EH (cell line): ENCODE data around the gene WDFY1.
A peak's percentile ranks its signal among the peaks of the same experiment; 100 is the strongest.

ENCODE experiments used
- DNase-seq: peaks from one replicate; pipeline ENCODE4 v3.0.0-alpha.2; 2015; ENCODE audit warnings: low read depth

Gene WDFY1

GRCh38 chr2:223957092-223957851 is 12.1 kb upstream of the WDFY1 start, which contains the start of gene MRPL44:
MRPL44 (plus strand) TSS chr2:223957463; CDS start chr2:223957473, 10 bp downstream.
- DNase-seq = peak; percentile 95

- DNase-seq = no peak
Measured at GRCh38 chr2:223956300-223956699, 11.2 kb upstream of the WDFY1 start.

- DNase-seq = peak; percentile 86
Measured at GRCh38 chr2:223954401-223954800, 9.3 kb upstream of the WDFY1 start.

DNA sequence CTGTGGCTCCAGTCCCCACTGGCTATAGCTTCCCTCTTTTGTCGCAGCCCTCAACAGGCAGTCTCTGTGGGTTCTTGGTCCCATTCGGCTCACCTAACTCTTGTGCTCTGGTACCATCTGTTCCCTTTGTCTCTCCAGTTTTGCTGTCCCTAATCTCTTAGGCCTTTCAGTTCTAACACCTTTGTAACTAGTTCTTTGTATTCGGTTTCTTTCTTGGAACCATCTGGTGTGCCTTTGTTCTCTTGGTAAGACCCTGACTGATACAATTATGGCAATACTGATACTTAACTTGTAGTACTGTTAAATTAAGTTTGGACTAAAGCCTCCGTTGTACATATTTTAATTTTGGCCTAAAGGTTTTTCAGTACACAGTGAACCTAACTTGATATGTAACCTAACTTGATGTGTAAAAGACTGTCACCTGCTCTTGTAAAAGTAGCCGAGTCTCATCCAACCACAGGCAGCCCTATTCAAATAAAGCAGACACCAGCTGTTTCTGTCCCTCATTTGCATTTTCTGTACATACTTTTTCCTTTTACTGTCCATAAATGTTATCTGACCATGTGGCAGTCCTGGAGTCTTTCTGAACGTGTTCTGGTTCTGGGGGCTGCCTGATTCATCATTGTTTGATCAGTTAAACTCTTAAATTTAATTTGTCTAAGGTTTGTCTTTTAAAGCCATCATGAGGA is 7.3 kb upstream of the WDFY1 start:
- no peak for DNase-seq

- no peak for DNase-seq
Measured at GRCh38 chr2:223950448-223951347, 5.6 kb upstream of the WDFY1 start.

GRCh38 chr2:223949241-223949840 is 4.2 kb upstream of the WDFY1 start:
- DNase-seq = no peak

GRCh38 chr2:223947711-223948205 is 2.6 kb upstream of the WDFY1 start:
- DNase-seq = no peak

- DNase-seq = no peak
Measured at GRCh38 chr2:223945755-223946154, 620 bp upstream of the WDFY1 start.

- DNase-seq = peak; percentile 40
Measured at GRCh38 chr2:223944166-223944702, 901 bp downstream of the WDFY1 start.

- DNase-seq = peak; percentile 74
Measured at GRCh38 chr2:223943561-223944008, 1.6 kb downstream of the WDFY1 start.

DNA sequence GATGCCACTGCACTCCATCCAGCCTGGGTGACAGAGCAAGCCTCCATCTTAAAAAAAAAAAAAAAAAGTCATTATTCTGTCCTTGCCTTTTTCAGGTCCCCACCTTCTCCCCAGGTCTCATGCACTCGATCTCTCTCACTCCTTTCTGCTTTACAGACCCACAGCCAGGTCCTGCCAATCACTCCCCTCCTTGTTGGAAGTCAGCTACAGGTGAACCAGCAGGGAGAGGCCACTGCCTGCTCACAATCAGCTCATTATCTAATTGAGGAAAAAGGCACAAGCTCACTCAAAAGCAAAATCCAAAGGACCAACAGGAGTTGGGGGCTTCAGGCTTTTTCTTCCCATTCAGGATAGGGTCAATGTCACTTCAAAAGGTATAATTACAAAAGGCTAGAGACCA is 2.0 kb downstream of the WDFY1 start:
- no peak for DNase-seq

DNA sequence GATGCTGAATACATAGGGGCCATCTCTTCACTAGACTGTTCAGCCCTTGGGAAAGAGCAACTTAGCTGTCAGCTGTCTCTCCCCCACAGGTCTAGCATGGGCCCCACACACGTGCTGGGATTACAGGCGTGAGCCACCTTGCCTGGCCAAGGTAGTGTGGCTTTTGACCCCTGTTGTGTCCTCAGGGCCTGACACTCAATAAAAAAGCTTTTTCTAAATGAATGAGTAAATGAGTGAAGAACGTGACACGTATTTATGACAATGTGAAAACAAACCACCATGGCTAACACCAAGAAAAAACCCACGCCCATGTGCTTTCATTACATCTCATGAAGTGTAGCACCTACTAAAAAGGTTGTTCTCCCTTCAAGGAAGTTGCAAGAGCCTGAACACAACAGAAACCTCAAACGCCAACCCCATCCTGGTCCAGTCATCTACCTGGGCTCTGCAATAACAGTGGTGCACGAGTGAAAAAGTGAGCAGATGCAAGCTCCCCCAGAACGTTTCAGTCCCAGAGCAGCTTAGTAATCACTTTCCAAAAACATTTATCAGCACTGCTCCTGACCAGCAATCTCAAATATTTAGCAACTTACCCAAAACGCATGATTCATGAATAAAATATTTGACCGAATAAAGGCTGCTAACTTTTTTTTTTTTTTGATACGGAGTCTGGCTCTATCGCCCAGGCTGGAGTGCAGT is 3.4 kb downstream of the WDFY1 start:
- DNase-seq = peak; percentile 92

DNA sequence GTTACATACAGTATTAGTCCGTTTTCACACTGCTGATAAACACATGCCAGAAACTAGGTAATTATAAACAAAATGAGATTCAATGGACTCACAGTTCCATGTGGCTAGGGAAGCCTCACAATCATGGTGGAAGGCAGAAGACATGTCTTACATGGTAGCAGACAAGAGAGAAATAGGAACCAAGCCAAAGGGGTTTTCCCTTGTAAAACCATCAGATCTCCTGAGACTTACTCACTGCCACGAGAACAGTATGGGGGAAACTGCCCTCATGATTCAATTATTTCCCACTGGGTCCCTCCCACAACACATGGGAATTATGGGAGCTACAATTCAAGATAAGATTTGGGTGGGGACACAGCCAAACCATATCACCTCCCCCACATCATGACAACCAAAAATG is 5.7 kb downstream of the WDFY1 start:
- peak; percentile 43 for DNase-seq

GRCh38 chr2:223937535-223937934 is 7.6 kb downstream of the WDFY1 start:
- DNase-seq = peak; percentile 17

DNA sequence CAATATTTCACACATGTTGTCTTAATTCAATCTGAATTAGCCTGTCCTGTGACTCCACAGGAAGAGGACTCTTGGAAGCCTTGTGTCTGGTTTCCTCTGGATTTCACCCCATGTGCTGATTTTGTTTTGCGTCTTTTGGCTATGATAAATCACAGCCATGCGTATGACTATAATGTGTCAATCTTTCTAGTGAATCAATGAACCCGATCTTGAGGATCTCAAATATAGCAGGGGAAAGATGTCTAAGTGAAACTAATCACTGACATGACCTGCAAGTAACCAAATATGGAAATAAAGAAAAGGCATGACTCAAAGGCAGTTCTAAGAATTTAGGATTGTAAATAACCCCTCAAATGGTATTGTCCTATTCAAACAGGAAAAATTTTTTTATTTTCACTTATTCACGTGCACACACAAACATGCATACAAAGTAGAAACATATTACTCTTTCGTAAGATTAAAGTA is 8.2 kb downstream of the WDFY1 start:
- DNase-seq = peak; percentile 52

- no peak for DNase-seq
Measured at GRCh38 chr2:223935459-223936125, 9.5 kb downstream of the WDFY1 start.

DNA sequence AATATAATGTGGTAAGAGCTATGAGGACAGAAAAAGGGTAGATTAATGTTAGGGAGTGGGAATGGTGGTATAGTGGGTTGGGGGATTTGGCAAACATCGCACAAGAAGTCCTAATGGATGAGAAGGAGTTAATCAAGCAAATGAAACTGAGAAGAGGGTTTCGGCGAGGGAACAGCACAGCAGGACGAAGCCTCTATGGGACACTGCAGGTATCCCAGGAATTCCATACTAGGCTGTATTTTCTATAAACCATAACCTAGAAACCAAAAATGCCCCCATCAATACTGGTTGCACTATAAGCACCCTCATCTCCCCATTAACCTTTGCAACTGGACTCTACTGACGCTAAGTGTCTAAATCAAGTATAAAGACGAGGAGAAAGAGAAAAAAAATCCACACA is 10.3 kb downstream of the WDFY1 start:
- DNase-seq = no peak

DNA sequence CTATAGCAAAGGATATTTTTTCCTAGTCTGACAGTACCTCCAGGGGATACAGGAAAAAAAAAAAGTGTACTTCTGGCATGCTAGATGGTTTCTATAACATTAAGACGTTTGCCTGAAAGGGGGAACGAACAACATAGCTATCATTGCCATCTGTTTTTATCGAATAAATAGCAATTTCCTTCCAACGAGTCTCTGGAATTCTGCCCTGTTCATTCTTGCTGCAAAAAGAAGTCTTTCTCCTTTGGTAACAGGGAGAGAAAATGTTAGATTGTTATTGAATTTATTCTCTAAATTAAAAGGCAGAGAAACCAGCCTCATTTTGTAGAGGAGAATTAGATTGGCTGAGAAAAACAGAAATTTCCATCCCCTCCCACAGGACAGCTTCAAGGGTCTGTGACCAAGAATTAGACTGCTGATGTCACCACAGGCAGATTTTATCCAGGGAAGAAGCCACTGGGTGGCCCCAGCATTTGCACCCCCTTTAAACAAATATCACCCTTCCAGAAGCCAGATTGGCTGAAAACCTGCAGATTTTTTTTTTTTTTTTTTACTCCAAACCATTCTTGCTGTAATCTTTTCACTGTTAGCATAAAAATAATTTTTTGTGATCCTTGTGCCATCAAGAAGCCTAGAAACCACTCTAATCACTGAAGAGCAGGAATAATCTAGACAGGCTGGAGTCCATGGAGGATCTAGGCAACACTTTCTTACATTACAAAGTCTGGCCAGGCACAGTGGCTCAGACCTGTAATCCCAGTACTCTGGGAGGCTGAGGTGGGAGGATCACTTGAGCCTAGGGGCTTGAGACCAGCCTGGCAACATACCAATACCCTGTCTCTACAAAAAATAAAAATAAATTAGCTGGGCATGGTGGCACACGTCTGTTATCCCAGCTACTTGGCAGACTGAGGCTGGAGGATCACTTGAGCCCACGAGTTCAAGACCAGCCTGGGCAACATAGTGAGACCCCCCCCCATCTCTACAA is 12.0 kb downstream of the WDFY1 start:
- DNase-seq = no peak
